ENCODE results near the gene GANAB.

GRCh38 chr11:62575156-62575555, 71.3 kb downstream of the GANAB start:
- TF ChIP-seq, protein P1, sequence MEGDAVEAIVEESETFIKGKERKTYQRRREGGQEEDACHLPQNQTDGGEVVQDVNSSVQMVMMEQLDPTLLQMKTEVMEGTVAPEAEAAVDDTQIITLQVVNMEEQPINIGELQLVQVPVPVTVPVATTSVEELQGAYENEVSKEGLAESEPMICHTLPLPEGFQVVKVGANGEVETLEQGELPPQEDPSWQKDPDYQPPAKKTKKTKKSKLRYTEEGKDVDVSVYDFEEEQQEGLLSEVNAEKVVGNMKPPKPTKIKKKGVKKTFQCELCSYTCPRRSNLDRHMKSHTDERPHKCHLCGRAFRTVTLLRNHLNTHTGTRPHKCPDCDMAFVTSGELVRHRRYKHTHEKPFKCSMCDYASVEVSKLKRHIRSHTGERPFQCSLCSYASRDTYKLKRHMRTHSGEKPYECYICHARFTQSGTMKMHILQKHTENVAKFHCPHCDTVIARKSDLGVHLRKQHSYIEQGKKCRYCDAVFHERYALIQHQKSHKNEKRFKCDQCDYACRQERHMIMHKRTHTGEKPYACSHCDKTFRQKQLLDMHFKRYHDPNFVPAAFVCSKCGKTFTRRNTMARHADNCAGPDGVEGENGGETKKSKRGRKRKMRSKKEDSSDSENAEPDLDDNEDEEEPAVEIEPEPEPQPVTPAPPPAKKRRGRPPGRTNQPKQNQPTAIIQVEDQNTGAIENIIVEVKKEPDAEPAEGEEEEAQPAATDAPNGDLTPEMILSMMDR (IDR thresholded peaks at IDR 0.05): no peak
- no peak for TF ChIP-seq POLR2A (IDR thresholded peaks at IDR 0.05)

All from right lobe of liver (tissue), 4 donors.